Esophagus muscularis mucosa (tissue), 4 donors: ENCODE results near the gene TLK1. TPM values are rescaled to one million over a fixed set of nuclear protein-coding genes. Genes with fewer than 3 reads are reported as not detected.

Source experiments
- DNase-seq: peaks from one replicate; pipeline ENCODE4 v3.0.0-alpha.2; 2017; ENCODE audit errors: extremely low spot score
- H3K27ac ChIP-seq, 4 donors: fragments of 200-600 bp; sonication (generic); replicated peaks in 1 of 4; 1 replicate in 3 of 4; 2 replicates in 1 of 4; pipeline ENCODE4 v1.5.1; 2016 to 2019; ENCODE audit warnings: mild to moderate bottlenecking in 1 of 4
- H3K27me3 ChIP-seq, 4 donors: fragments of 200-600 bp; sonication (generic); one replicate each; pipeline versions ENCODE4 v1.5.1 to v1.6.0; 2016 to 2019
- H3K36me3 ChIP-seq, 4 donors: fragments of 200-600 bp; sonication (generic); one replicate each; pipeline ENCODE4 v1.5.1; 2016 to 2019
- H3K4me1 ChIP-seq, 4 donors: fragments of 200-600 bp; sonication (generic); one replicate each; pipeline ENCODE4 v1.5.1; 2016 to 2019
- H3K4me3 ChIP-seq, 4 donors: fragments of 200-600 bp; sonication (generic); 1 replicate in 2 of 4; 2 replicates in 2 of 4; pipeline ENCODE4 v1.5.1; 2016 to 2019; ENCODE audit warnings: mild to moderate bottlenecking in 4 of 4, moderate library complexity in 1 of 4
- H3K9me3 ChIP-seq, 4 donors: fragments of 200-600 bp; sonication (generic); 1 replicate in 3 of 4; 2 replicates in 1 of 4; pipeline ENCODE4 v1.5.1; 2016 to 2019
- CTCF ChIP-seq, 3 experiments: fragments of 200-600 bp in 2 of 3; fragments of 450-650 bp in 1 of 3; sonication (generic) in 2 of 3; IDR thresholded peaks; one replicate each; pipeline ENCODE4 v1.5.1; 2017 to 2019; ENCODE audit warnings: antibody characterized with exemption in 3 of 3, mild to moderate bottlenecking in 2 of 3, moderate library complexity in 1 of 3
- EP300 ChIP-seq: sonication (generic); formaldehyde crosslinking; IDR thresholded peaks from one replicate; pipeline ENCODE4 v1.6.1; 2017; ENCODE audit warnings: antibody characterized with exemption
- POLR2A ChIP-seq: fragments of 450-650 bp; IDR thresholded peaks from one replicate; pipeline ENCODE4 v1.6.1; 2017; ENCODE audit warnings: antibody characterized with exemption, moderate library complexity, mild to moderate bottlenecking, low read depth
- POLR2AphosphoS5 ChIP-seq, 2 donors: sonication (generic); formaldehyde crosslinking; IDR thresholded peaks; one replicate each; pipeline ENCODE4 v1.6.1; 2017; ENCODE audit warnings: antibody characterized with exemption in 2 of 2
- WGBS: methylation state at CpG from one replicate; pipeline ENCODE4 v1.1.5; 2018; 5-methylcytosine and 5-hydroxymethylcytosine counted together
- intact Hi-C: fragments of 100-400 bp; cut with DNase I; formaldehyde crosslinking; loops from one replicate; pipeline ENCODE4 v1.15.1; 2023
- total RNA-seq, 4 donors: library from RNA; depleted of rRNA; stranded (reverse); fragments of >200 nt; gene quantifications; one replicate each; pipeline versions ENCODE4 v1.1.0 to v1.2.1, GENCODE V29; 2016

The TLK1 gene
- total RNA-seq, 4 donors from 2014 or later, result 27.9 to 46.1 (median 34.0) TPM

- Histone ChIP-seq H3K27me3 (no peaks in the 10 kb centered on the region), H3K4me3 (peak overlapping the region; percentile 79 to 90 (median 82)), H3K4me1 (peaks cover 5 to 21% (median 10%) of the 10 kb centered on the region in 4 donors), H3K27ac (peak overlapping the region in 1 of 4 donors; percentile 89), H3K36me3 (peaks cover 0 to 8% (median 3%) of the 10 kb centered on the region in 4 donors), H3K9me3 (no peaks in the 10 kb centered on the region)
- TF ChIP-seq POLR2A (no peak), POLR2AphosphoS5 (IDR thresholded peaks at IDR 0.05) (no peak), CTCF (IDR thresholded peaks at IDR 0.05) (no peak)
- 76% methylated on average over 20 of the region's 20 CpGs for WGBS
- intact Hi-C loops, result loop anchor here (2.0 to 5.0 kb wide), 4 partner anchors 186 to 550 kb away; partner anchors contain the start of genes CYBRD1, DCAF17 and METTL8
- peak; percentile 89 for DNase-seq
Measured at GRCh38 chr2:170972296-170973224, 188.1 kb downstream of the TLK1 start.

- DNase-seq, result no peak
- TF ChIP-seq POLR2A (no peak), CTCF (IDR thresholded peaks at IDR 0.05) (no peak), EP300 (no peak), POLR2AphosphoS5 (IDR thresholded peaks at IDR 0.05) (no peak)
- intact Hi-C loops, result loop anchor here (5.0 kb wide), 2 partner anchors 461 to 551 kb away; partner anchors contain the start of genes CYBRD1, DCAF17 and METTL8
- Histone ChIP-seq H3K4me3 (no peak overlapping the region), H3K27ac (no peak overlapping the region), H3K4me1 (peaks cover 5 to 21% (median 10%) of the 10 kb centered on the region in 4 donors), H3K27me3 (no peaks in the 10 kb centered on the region), H3K9me3 (no peaks in the 10 kb centered on the region), H3K36me3 (peaks cover 11 to 23% (median 15%) of the 10 kb centered on the region in 4 donors)
- 96% methylated on average over 3 of the region's 3 CpGs for WGBS
Measured at GRCh38 chr2:170971071-170971470, 189.6 kb downstream of the TLK1 start.

GRCh38 chr2:170969872-170970496 lies 190.7 kb downstream of the TLK1 start:
- no peak for DNase-seq
- H3K36me3 ChIP-seq, result peaks cover 22 to 34% (median 26%) of the 10 kb centered on the region in 4 donors
- intact Hi-C loops, result loop anchor here (5.0 kb wide), 2 partner anchors 462 to 552 kb away; partner anchors contain the start of genes CYBRD1, DCAF17 and METTL8
- 64% methylated on average over 10 of the region's 10 CpGs for WGBS
- H3K9me3 ChIP-seq, result no peaks in the 10 kb centered on the region
- H3K27me3 ChIP-seq, result no peaks in the 10 kb centered on the region
- peaks cover 5 to 21% (median 10%) of the 10 kb centered on the region in 4 donors for H3K4me1 ChIP-seq
- no peak overlapping the region for H3K4me3 ChIP-seq
- no peak overlapping the region for H3K27ac ChIP-seq
- TF ChIP-seq EP300, result no peak
- no peak for TF ChIP-seq CTCF (IDR thresholded peaks at IDR 0.05)
- TF ChIP-seq POLR2A, result no peak
- TF ChIP-seq POLR2AphosphoS5 (IDR thresholded peaks at IDR 0.05), result no peak

GRCh38 chr2:170969030-170969429 lies 191.7 kb downstream of the TLK1 start:
- H3K9me3 ChIP-seq, result no peaks in the 10 kb centered on the region
- H3K27me3 ChIP-seq, result no peaks in the 10 kb centered on the region
- TF ChIP-seq POLR2A (no peak), EP300 (no peak), POLR2AphosphoS5 (IDR thresholded peaks at IDR 0.05) (no peak), CTCF (IDR thresholded peaks at IDR 0.05) (no peak)
- intact Hi-C loops, result no loop called here
- no peak for DNase-seq
- H3K4me1 ChIP-seq, result peaks cover 5 to 16% (median 8%) of the 10 kb centered on the region in 4 donors
- H3K4me3 ChIP-seq, result no peak overlapping the region
- 75% methylated on average over 2 of the region's 2 CpGs for WGBS
- H3K36me3 ChIP-seq, result peaks cover 30 to 43% (median 35%) of the 10 kb centered on the region in 4 donors
- H3K27ac ChIP-seq, result no peak overlapping the region
